AG04449 (cell line): ENCODE measurements around the gene ADORA1.

Experiments
- CTCF ChIA-PET: fragments of 350-600 bp; formaldehyde crosslinking; extraction: SDS; loops from one replicate; lab custom pipeline; 2021; ENCODE audit warnings: antibody characterized with exemption; lab: Yijun Ruan, JAX
- POLR2A ChIA-PET: fragments of 400-600, 350-600 bp; formaldehyde crosslinking; extraction: SDS; loops from one replicate; lab custom pipeline; 2020; ENCODE audit warnings: antibody characterized with exemption, inconsistent platforms; lab: Yijun Ruan, JAX
- DNase-seq: peaks from one replicate; pipeline ENCODE4 v3.0.0-alpha.2; 2010; ENCODE audit warnings: low read depth, low spot score
- H3K4me3 ChIP-seq: 2 replicates; pipeline ENCODE4 v1.5.1; 2011; ENCODE audit warnings: low read depth, mild to moderate bottlenecking, control low read depth, low read length
- CTCF ChIP-seq: IDR thresholded peaks from one replicate; pipeline ENCODE4 v1.5.1; 2011; ENCODE audit warnings: mild to moderate bottlenecking, moderate library complexity, low read length, control low read depth, inconsistent platforms; ENCODE audit not compliant: insufficient read depth; ENCODE audit errors: missing control alignments

The ADORA1 gene

GRCh38 chr1:203149188-203149840, 21.8 kb downstream of the ADORA1 start:
- CTCF ChIA-PET = interaction anchor here (2.3 to 4.5 kb wide), 2 partner anchors 24 to 31 kb away, joined by 10 to 31 read pairs; partner anchors contain the start of gene MYBPH
- TF ChIP-seq CTCF = no peak
- H3K4me3 ChIP-seq = no peak overlapping the region
- POLR2A ChIA-PET = no interaction called here
- DNase-seq = no peak

GRCh38 chr1:203150511-203151297, 23.2 kb downstream of the ADORA1 start:
- TF ChIP-seq CTCF = no peak
- DNase-seq = no peak
- ChIA-PET CTCF (interaction anchor here (1.4 to 5.5 kb wide), 7 partner anchors 8 to 71 kb away, joined by 4 to 52 read pairs (median 8); partner anchors contain the start of genes ADORA1 and MYBPH), POLR2A (no interaction called here)
- no peak overlapping the region for H3K4me3 ChIP-seq

- no peak overlapping the region for H3K4me3 ChIP-seq
- no peak for DNase-seq
- ChIA-PET POLR2A (interaction anchor here (1.1 kb wide), 1 partner anchor 18 kb away, joined by 3 read pairs; no protein-coding TSS in a partner anchor), CTCF (interaction anchor here (0.6 to 5.5 kb wide), 9 partner anchors 9 to 70 kb away, joined by 3 to 52 read pairs (median 5); partner anchors contain the start of gene ADORA1)
- TF ChIP-seq CTCF = no peak
These were observed 24.0 kb downstream of the ADORA1 start for GRCh38 chr1:203151362-203152157.

- CTCF ChIA-PET = interaction anchor here (0.6 to 5.5 kb wide), 12 partner anchors 8 to 119 kb away, joined by 3 to 52 read pairs (median 5); partner anchors contain the start of gene ADORA1
- POLR2A ChIA-PET = interaction anchor here (0.7 to 1.1 kb wide), 2 partner anchors 18 to 25 kb away, joined by 3 to 4 read pairs; partner anchors contain the start of gene ADORA1
- DNase-seq = no peak
- no peak for TF ChIP-seq CTCF
- H3K4me3 ChIP-seq = no peak overlapping the region
These were observed 24.9 kb downstream of the ADORA1 start for GRCh38 chr1:203152158-203153034.
